Gastroesophageal sphincter (tissue), 3 donors: ENCODE results near the gene EPAS1.

ENCODE experiments used
- EP300 ChIP-seq: sonication (generic); formaldehyde crosslinking; IDR thresholded peaks from one replicate; pipeline ENCODE4 v1.6.1; 2017; ENCODE audit warnings: antibody characterized with exemption, mild to moderate bottlenecking
- POLR2A ChIP-seq, 2 donors: fragments of 450-650 bp; IDR thresholded peaks; one replicate each; pipeline ENCODE4 v1.6.1; 2017; ENCODE audit warnings: antibody characterized with exemption in 2 of 2, mild to moderate bottlenecking in 2 of 2, moderate library complexity in 1 of 2
- POLR2AphosphoS5 ChIP-seq: sonication (generic); formaldehyde crosslinking; IDR thresholded peaks from one replicate; pipeline ENCODE4 v1.6.1; 2017; ENCODE audit warnings: antibody characterized with exemption
- TF ChIP-seq, protein P1 (sequence below), 4 experiments: fragments of 200-600 bp in 2 of 4; fragments of 450-650 bp in 2 of 4; sonication (generic) in 1 of 4; IDR thresholded peaks; one replicate each; pipeline ENCODE4 v1.5.1; 2017 to 2019; ENCODE audit warnings: antibody characterized with exemption in 4 of 4, mild to moderate bottlenecking in 2 of 4, moderate library complexity in 2 of 4

GRCh38 chr2:46413631-46414030, 116.4 kb downstream of the EPAS1 start:
- TF ChIP-seq POLR2AphosphoS5 (no peak), EP300 (no peak), POLR2A (IDR thresholded peaks at IDR 0.05) (no peak)
- TF ChIP-seq, protein P1, sequence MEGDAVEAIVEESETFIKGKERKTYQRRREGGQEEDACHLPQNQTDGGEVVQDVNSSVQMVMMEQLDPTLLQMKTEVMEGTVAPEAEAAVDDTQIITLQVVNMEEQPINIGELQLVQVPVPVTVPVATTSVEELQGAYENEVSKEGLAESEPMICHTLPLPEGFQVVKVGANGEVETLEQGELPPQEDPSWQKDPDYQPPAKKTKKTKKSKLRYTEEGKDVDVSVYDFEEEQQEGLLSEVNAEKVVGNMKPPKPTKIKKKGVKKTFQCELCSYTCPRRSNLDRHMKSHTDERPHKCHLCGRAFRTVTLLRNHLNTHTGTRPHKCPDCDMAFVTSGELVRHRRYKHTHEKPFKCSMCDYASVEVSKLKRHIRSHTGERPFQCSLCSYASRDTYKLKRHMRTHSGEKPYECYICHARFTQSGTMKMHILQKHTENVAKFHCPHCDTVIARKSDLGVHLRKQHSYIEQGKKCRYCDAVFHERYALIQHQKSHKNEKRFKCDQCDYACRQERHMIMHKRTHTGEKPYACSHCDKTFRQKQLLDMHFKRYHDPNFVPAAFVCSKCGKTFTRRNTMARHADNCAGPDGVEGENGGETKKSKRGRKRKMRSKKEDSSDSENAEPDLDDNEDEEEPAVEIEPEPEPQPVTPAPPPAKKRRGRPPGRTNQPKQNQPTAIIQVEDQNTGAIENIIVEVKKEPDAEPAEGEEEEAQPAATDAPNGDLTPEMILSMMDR (IDR thresholded peaks at IDR 0.05): no peak
